K562 (cell line): ENCODE data around the gene TRIM25. TPM values are rescaled to one million over a fixed set of nuclear protein-coding genes. Genes with fewer than 3 reads are reported as not detected.

Experiments used
- PCBP2 ChIP-seq: fragments of 200-400 bp; formaldehyde crosslinking; IDR thresholded peaks from 2 replicates; pipeline ENCODE4 v1.6.1; 2018; ENCODE audit warnings: low read length, low read depth, mild to moderate bottlenecking, moderate library complexity; ENCODE audit not compliant: poor library complexity, severe bottlenecking
- TSHZ1 ChIP-seq: fragments of 250-450 bp; sonication (Bioruptor Pico); IDR thresholded peaks from 2 replicates; pipeline ENCODE4 v1.4.0; 2020; ENCODE audit warnings: mild to moderate bottlenecking, moderate library complexity
- ZBTB40 ChIP-seq, 2 experiments: fragments of 450-650 bp in 1 of 2; sonication (generic) in 1 of 2; formaldehyde crosslinking in 1 of 2; IDR thresholded peaks; 2 replicates each; pipeline versions ENCODE4 v1.7.1 to v1.9.0; 2016 to 2022; ENCODE audit warnings: inconsistent platforms in 1 of 2, mild to moderate bottlenecking in 1 of 2, missing genetic modification reagents in 1 of 2
- ZNF140 ChIP-seq: fragments of 250-450 bp; sonication (Bioruptor Pico); IDR thresholded peaks from 2 replicates; pipeline ENCODE4 v1.8.0; 2021; ENCODE audit warnings: moderate library complexity, mild to moderate bottlenecking, inconsistent platforms
- polyA plus RNA-seq, 8 experiments: library from polyadenylated mRNA; depleted of rRNA in 4 of 8; stranded (reverse) in 5 of 8; unstranded in 3 of 8; fragments of >200 nt; fragmentation: Nextera tagmentation in 2 of 8; fragmentation: Illumina TruSeq in 1 of 8; extraction: Ambion mirVana in 2 of 8; extraction: Trizol in 1 of 8; gene quantifications; 2 replicates each; pipeline versions ENCODE4 v1.2.1 to v1.2.3, GENCODE V29; 2011 to 2014; ENCODE audit warnings: inconsistent platforms in 1 of 8, missing spikeins in 1 of 8
- total RNA-seq, 7 experiments: library from RNA; depleted of rRNA in 6 of 7; stranded (reverse); fragments of >200 nt in 6 of 7; fragmentation: Illumina TruSeq in 2 of 7; extraction: Trizol in 2 of 7; gene quantifications; 2 replicates each; pipeline versions ENCODE4 v1.2.1 to v1.2.3, GENCODE V29; 2011 to 2021; ENCODE audit warnings: low replicate concordance in 1 of 7

Gene TRIM25
- total and polyA plus RNA-seq, 9 of the 15 experiments (the other 6 are each of a cell fraction or from before 2014, with no cell fraction given): 5.9 to 49.5 (median 24.5) TPM

GRCh38 chr17:56887105-56887504 lies 26.7 kb downstream of the TRIM25 start (continued):
- TF ChIP-seq TSHZ1 (no peak), ZNF140 (CRISPR knock-in tag) (no peak), ZBTB40 (IDR thresholded peaks at IDR 0.05) (no peak), ZBTB40 (CRISPR knock-in tag; IDR thresholded peaks at IDR 0.05) (no peak), PCBP2 (no peak)
